HEK293 (cell line): ENCODE measurements around the gene ZSCAN9.

ENCODE experiments used
- CTCF ChIA-PET: fragments of 350-600 bp; formaldehyde crosslinking; extraction: SDS; loops from one replicate; lab custom pipeline; 2021; ENCODE audit warnings: antibody characterized with exemption; lab: Yijun Ruan, JAX
- POLR2A ChIA-PET: fragments of 300-600 bp; formaldehyde crosslinking; extraction: SDS; loops from one replicate; lab custom pipeline; 2020; ENCODE audit warnings: antibody characterized with exemption, inconsistent platforms; lab: Yijun Ruan, JAX
- H3K27ac ChIP-seq: fragments of 200-500 bp; sonication (Bioruptor generic); 2 replicates; pipeline ENCODE4 v1.5.1; 2014; ENCODE audit warnings: low read depth, low read length, control low read depth, inconsistent platforms; ENCODE audit errors: extremely low read depth
- H3K36me3 ChIP-seq, 2 experiments: fragments of 200-500 bp in 1 of 2; sonication (Bioruptor generic) in 1 of 2; 1 replicate in 1 of 2; 2 replicates in 1 of 2; pipeline ENCODE4 v1.5.1; 2014 to 2017; ENCODE audit warnings: inconsistent platforms in 2 of 2, low read length in 2 of 2; ENCODE audit not compliant: control insufficient read depth in 2 of 2, insufficient read depth in 1 of 2
- H3K4me1 ChIP-seq: fragments of 200-500 bp; sonication (Bioruptor generic); 2 replicates; pipeline ENCODE4 v1.5.1; 2014; ENCODE audit warnings: mild to moderate bottlenecking, low read length, inconsistent platforms; ENCODE audit not compliant: control insufficient read depth, insufficient read depth
- H3K4me3 ChIP-seq: 2 replicates; pipeline ENCODE4 v1.5.1; 2011; ENCODE audit warnings: low read depth, mild to moderate bottlenecking, control low read depth, low read length, moderate library complexity
- H3K9me3 ChIP-seq: fragments of 200-500 bp; sonication (Bioruptor generic); 2 replicates; pipeline ENCODE4 v1.5.1; 2014; ENCODE audit warnings: low read depth, low read length, inconsistent platforms; ENCODE audit not compliant: control insufficient read depth, insufficient read depth
- HOXA7 ChIP-seq: sonication (generic); formaldehyde crosslinking; IDR thresholded peaks from 2 replicates; pipeline ENCODE4 v1.8.1; 2022; ENCODE audit warnings: missing genetic modification reagents, borderline replicate concordance
- KLF1 ChIP-seq: fragments of 450-650 bp; formaldehyde crosslinking; IDR thresholded peaks from 2 replicates; pipeline ENCODE4 v1.5.1; 2016; ENCODE audit warnings: missing biosample characterization, missing genetic modification characterization
- KLF16 ChIP-seq: fragments of 450-650 bp; formaldehyde crosslinking; IDR thresholded peaks from 2 replicates; pipeline ENCODE4 v1.5.1; 2017; ENCODE audit warnings: missing biosample characterization, missing genetic modification characterization
- KLF9 ChIP-seq: fragments of 450-650 bp; formaldehyde crosslinking; IDR thresholded peaks from 2 replicates; pipeline ENCODE4 v1.5.1; 2016; ENCODE audit warnings: missing biosample characterization, missing genetic modification characterization, low read depth
- SALL2 ChIP-seq: fragments of 450-650 bp; formaldehyde crosslinking; IDR thresholded peaks from 2 replicates; pipeline ENCODE4 v1.5.0; 2017; ENCODE audit warnings: missing biosample characterization, mild to moderate bottlenecking, missing genetic modification characterization, borderline replicate concordance
- SCRT1 ChIP-seq: fragments of 450-650 bp; formaldehyde crosslinking; IDR thresholded peaks from 2 replicates; pipeline ENCODE4 v1.5.1; 2016; ENCODE audit warnings: missing biosample characterization, missing genetic modification characterization, borderline replicate concordance
- SETDB1 ChIP-seq: IDR thresholded peaks from one replicate; pipeline ENCODE4 v1.6.1; 2017; ENCODE audit warnings: mild to moderate bottlenecking, low read length, moderate library complexity, mixed read lengths; ENCODE audit not compliant: insufficient read length
- ZBTB1 ChIP-seq: fragments of 450-650 bp; formaldehyde crosslinking; IDR thresholded peaks from 2 replicates; pipeline ENCODE4 v1.5.1; 2016; ENCODE audit warnings: missing biosample characterization, missing genetic modification characterization
- ZBTB48 ChIP-seq: fragments of 450-650 bp; formaldehyde crosslinking; IDR thresholded peaks from 2 replicates; pipeline ENCODE4 v1.5.1; 2016; ENCODE audit warnings: missing biosample characterization, missing genetic modification characterization
- ZFP69B ChIP-seq: fragments of 450-650 bp; formaldehyde crosslinking; IDR thresholded peaks from 2 replicates; pipeline ENCODE4 v1.5.1; 2016; ENCODE audit warnings: missing biosample characterization, missing genetic modification characterization
- ZNF16 ChIP-seq: fragments of 450-650 bp; formaldehyde crosslinking; IDR thresholded peaks from 2 replicates; pipeline ENCODE4 v1.5.1; 2016; ENCODE audit warnings: low read depth, missing biosample characterization, missing genetic modification characterization
- ZNF169 ChIP-seq: fragments of 450-650 bp; formaldehyde crosslinking; IDR thresholded peaks from 2 replicates; pipeline ENCODE4 v1.5.1; 2016; ENCODE audit warnings: missing biosample characterization, missing genetic modification characterization
- ZNF184 ChIP-seq: fragments of 450-650 bp; IDR thresholded peaks from 2 replicates; pipeline ENCODE4 v1.5.1; 2018; ENCODE audit warnings: missing biosample characterization, mild to moderate bottlenecking, missing genetic modification characterization
- ZNF223 ChIP-seq: fragments of 450-650 bp; formaldehyde crosslinking; IDR thresholded peaks from 2 replicates; pipeline ENCODE4 v1.5.1; 2016; ENCODE audit warnings: missing biosample characterization, missing genetic modification characterization
- ZNF248 ChIP-seq: fragments of 450-650 bp; formaldehyde crosslinking; IDR thresholded peaks from 2 replicates; pipeline ENCODE4 v1.5.1; 2017; ENCODE audit warnings: missing biosample characterization, missing genetic modification characterization
- ZNF302 ChIP-seq: fragments of 450-650 bp; formaldehyde crosslinking; IDR thresholded peaks from 2 replicates; pipeline ENCODE4 v1.5.1; 2016; ENCODE audit warnings: missing biosample characterization, missing genetic modification characterization, low read depth
- ZNF433 ChIP-seq: fragments of 450-650 bp; formaldehyde crosslinking; IDR thresholded peaks from 2 replicates; pipeline ENCODE4 v1.5.1; 2016; ENCODE audit warnings: missing biosample characterization, missing genetic modification characterization, low read depth
- ZNF514 ChIP-seq: fragments of 450-650 bp; formaldehyde crosslinking; IDR thresholded peaks from 2 replicates; pipeline ENCODE4 v1.5.1; 2016; ENCODE audit warnings: missing biosample characterization, missing genetic modification characterization
- ZNF521 ChIP-seq: fragments of 450-650 bp; formaldehyde crosslinking; IDR thresholded peaks from 2 replicates; pipeline ENCODE4 v1.5.1; 2017; ENCODE audit warnings: missing biosample characterization, mild to moderate bottlenecking, missing genetic modification characterization
- ZNF544 ChIP-seq: fragments of 450-650 bp; formaldehyde crosslinking; IDR thresholded peaks from 2 replicates; pipeline ENCODE4 v1.5.0; 2017; ENCODE audit warnings: missing biosample characterization, missing genetic modification characterization
- ZNF626 ChIP-seq: fragments of 450-650 bp; sonication (Bioruptor Pico); formaldehyde crosslinking; IDR thresholded peaks from 2 replicates; pipeline ENCODE4 v1.5.1; 2018; ENCODE audit warnings: missing biosample characterization, missing genetic modification characterization, inconsistent platforms
- ZNF701 ChIP-seq: fragments of 450-650 bp; formaldehyde crosslinking; IDR thresholded peaks from 2 replicates; pipeline ENCODE4 v1.5.1; 2016; ENCODE audit warnings: missing biosample characterization, missing genetic modification characterization
- ZNF707 ChIP-seq: fragments of 450-650 bp; formaldehyde crosslinking; IDR thresholded peaks from 2 replicates; pipeline ENCODE4 v1.5.1; 2016; ENCODE audit warnings: missing biosample characterization, missing genetic modification characterization
- ZNF76 ChIP-seq: fragments of 450-650 bp; formaldehyde crosslinking; IDR thresholded peaks from 2 replicates; pipeline ENCODE4; 2016; ENCODE audit warnings: low read depth, missing biosample characterization, missing genetic modification characterization, borderline replicate concordance
- ZNF785 ChIP-seq: fragments of 450-650 bp; formaldehyde crosslinking; IDR thresholded peaks from 2 replicates; pipeline ENCODE4 v1.5.1; 2016; ENCODE audit warnings: missing biosample characterization, missing genetic modification characterization
- ZXDB ChIP-seq: fragments of 450-650 bp; formaldehyde crosslinking; IDR thresholded peaks from 2 replicates; pipeline ENCODE4 v1.5.1; 2016; ENCODE audit warnings: missing biosample characterization, missing genetic modification characterization
- TF ChIP-seq, protein P1 (sequence below): fragments of 450-650 bp; formaldehyde crosslinking; IDR thresholded peaks from 2 replicates; pipeline ENCODE4 v1.5.1; 2016; ENCODE audit warnings: missing biosample characterization, missing genetic modification characterization
- TF ChIP-seq, protein P2 (sequence below): fragments of 450-650 bp; formaldehyde crosslinking; IDR thresholded peaks from 2 replicates; pipeline ENCODE4 v1.5.1; 2016; ENCODE audit warnings: missing biosample characterization, missing genetic modification characterization
- TF ChIP-seq, protein P3 (sequence below): fragments of 450-650 bp; formaldehyde crosslinking; IDR thresholded peaks from 2 replicates; pipeline ENCODE4 v1.5.1; 2016; ENCODE audit warnings: missing biosample characterization, missing genetic modification characterization
- TF ChIP-seq, protein P4 (sequence below): fragments of 450-650 bp; formaldehyde crosslinking; IDR thresholded peaks from 2 replicates; pipeline ENCODE4 v1.5.1; 2016; ENCODE audit warnings: missing biosample characterization, missing genetic modification characterization
- TF ChIP-seq, protein P5 (sequence below): fragments of 450-650 bp; formaldehyde crosslinking; IDR thresholded peaks from 2 replicates; pipeline ENCODE4 v1.5.1; 2016; ENCODE audit warnings: missing biosample characterization, missing genetic modification characterization

Gene ZSCAN9

DNA sequence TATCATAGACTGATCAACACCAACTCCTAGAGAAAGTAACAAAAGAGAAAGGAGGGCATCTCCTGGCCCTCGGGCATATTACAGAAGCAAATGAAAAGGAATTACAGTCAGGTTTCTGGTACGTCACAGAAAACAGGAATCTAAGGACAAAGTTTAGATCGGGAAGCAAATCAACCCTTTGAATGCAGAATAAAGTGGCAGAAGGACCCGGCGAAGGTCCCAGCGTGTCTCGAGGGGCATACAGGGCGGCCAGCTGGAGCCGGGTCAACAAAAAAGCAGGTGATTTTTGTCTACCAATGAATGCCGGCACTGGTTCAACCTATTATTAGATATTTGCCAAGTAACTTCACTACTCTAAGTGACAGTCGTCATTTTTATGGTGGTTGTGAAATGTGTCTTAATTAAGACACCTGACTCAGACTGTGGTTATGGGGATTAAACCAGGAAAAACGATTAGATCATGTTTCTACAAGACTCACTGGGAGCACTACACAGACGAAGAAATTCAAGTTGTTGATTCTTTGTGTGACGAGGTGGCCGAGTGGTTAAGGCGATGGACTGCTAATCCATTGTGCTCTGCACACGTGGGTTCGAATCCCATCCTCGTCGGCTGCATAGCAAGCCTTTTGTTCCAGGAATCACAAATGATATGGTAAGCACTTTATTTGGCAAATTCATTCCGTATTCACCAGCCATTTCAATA, 12.4 kb upstream of the ZSCAN9 start:
- Histone ChIP-seq H3K36me3 (no peaks in the 10 kb centered on the region), H3K4me1 (no peaks in the 10 kb centered on the region; the same call in 1 of the 2 replicates), H3K9me3 (no peaks in the 10 kb centered on the region), H3K27ac (peak overlapping the region; percentile 64), H3K4me3 (peak overlapping the region; percentile 54)
- ChIA-PET POLR2A (interaction anchor here (1.0 to 1.1 kb wide), 2 partner anchors 71 to 143 kb away, joined by 3 to 5 read pairs; partner anchors contain the start of gene ZKSCAN8), CTCF (interaction anchor here (0.7 to 0.9 kb wide), 2 partner anchors 43 to 69 kb away, joined by 3 read pairs; no protein-coding TSS in a partner anchor)
- TF ChIP-seq ZNF521 (tag by site-specific recombination) = no peak
- TF ChIP-seq SALL2 = no peak
- TF ChIP-seq ZNF184 (tag by site-specific recombination) = peak; percentile 88; the same call in 1 of the 2 replicates
- peak; percentile 26; the same call in 1 of the 2 replicates for TF ChIP-seq SCRT1
- TF ChIP-seq, protein P1, sequence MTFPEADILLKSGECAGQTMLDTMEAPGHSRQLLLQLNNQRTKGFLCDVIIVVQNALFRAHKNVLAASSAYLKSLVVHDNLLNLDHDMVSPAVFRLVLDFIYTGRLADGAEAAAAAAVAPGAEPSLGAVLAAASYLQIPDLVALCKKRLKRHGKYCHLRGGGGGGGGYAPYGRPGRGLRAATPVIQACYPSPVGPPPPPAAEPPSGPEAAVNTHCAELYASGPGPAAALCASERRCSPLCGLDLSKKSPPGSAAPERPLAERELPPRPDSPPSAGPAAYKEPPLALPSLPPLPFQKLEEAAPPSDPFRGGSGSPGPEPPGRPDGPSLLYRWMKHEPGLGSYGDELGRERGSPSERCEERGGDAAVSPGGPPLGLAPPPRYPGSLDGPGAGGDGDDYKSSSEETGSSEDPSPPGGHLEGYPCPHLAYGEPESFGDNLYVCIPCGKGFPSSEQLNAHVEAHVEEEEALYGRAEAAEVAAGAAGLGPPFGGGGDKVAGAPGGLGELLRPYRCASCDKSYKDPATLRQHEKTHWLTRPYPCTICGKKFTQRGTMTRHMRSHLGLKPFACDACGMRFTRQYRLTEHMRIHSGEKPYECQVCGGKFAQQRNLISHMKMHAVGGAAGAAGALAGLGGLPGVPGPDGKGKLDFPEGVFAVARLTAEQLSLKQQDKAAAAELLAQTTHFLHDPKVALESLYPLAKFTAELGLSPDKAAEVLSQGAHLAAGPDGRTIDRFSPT (tag by site-specific recombination) = peak; percentile 68
- no peak for TF ChIP-seq ZNF707
- TF ChIP-seq ZNF544 (tag by site-specific recombination) = no peak
- TF ChIP-seq ZNF626 (tag by site-specific recombination) = peak; percentile 51; the same call in 1 of the 2 replicates
- TF ChIP-seq ZNF302 = no peak
- TF ChIP-seq, protein P2, sequence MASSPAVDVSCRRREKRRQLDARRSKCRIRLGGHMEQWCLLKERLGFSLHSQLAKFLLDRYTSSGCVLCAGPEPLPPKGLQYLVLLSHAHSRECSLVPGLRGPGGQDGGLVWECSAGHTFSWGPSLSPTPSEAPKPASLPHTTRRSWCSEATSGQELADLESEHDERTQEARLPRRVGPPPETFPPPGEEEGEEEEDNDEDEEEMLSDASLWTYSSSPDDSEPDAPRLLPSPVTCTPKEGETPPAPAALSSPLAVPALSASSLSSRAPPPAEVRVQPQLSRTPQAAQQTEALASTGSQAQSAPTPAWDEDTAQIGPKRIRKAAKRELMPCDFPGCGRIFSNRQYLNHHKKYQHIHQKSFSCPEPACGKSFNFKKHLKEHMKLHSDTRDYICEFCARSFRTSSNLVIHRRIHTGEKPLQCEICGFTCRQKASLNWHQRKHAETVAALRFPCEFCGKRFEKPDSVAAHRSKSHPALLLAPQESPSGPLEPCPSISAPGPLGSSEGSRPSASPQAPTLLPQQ (tag by site-specific recombination) = peak; percentile 88
- TF ChIP-seq KLF16 (tag by site-specific recombination) = no peak
- no peak for TF ChIP-seq ZNF223 (tag by site-specific recombination)
- TF ChIP-seq ZNF514 (tag by site-specific recombination) = no peak
- TF ChIP-seq ZBTB1 (tag by site-specific recombination) = no peak
- 0 out of 2 replicates have a peak, but pooled peaks have one; percentile 39 for TF ChIP-seq KLF9 (tag by site-specific recombination)
- no peak for TF ChIP-seq ZNF701
- TF ChIP-seq, protein P3, sequence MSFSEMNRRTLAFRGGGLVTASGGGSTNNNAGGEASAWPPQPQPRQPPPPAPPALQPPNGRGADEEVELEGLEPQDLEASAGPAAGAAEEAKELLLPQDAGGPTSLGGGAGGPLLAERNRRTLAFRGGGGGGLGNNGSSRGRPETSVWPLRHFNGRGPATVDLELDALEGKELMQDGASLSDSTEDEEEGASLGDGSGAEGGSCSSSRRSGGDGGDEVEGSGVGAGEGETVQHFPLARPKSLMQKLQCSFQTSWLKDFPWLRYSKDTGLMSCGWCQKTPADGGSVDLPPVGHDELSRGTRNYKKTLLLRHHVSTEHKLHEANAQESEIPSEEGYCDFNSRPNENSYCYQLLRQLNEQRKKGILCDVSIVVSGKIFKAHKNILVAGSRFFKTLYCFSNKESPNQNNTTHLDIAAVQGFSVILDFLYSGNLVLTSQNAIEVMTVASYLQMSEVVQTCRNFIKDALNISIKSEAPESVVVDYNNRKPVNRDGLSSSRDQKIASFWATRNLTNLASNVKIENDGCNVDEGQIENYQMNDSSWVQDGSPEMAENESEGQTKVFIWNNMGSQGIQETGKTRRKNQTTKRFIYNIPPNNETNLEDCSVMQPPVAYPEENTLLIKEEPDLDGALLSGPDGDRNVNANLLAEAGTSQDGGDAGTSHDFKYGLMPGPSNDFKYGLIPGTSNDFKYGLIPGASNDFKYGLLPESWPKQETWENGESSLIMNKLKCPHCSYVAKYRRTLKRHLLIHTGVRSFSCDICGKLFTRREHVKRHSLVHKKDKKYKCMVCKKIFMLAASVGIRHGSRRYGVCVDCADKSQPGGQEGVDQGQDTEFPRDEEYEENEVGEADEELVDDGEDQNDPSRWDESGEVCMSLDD (tag by site-specific recombination) = no peak
- TF ChIP-seq, protein P4, sequence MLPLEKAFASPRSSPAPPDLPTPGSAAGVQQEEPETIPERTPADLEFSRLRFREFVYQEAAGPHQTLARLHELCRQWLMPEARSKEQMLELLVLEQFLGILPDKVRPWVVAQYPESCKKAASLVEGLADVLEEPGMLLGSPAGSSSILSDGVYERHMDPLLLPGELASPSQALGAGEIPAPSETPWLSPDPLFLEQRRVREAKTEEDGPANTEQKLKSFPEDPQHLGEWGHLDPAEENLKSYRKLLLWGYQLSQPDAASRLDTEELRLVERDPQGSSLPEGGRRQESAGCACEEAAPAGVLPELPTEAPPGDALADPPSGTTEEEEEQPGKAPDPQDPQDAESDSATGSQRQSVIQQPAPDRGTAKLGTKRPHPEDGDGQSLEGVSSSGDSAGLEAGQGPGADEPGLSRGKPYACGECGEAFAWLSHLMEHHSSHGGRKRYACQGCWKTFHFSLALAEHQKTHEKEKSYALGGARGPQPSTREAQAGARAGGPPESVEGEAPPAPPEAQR = 0 out of 2 replicates have a peak, but pooled peaks have one; percentile 45
- 0 out of 2 replicates have a peak, but pooled peaks have one; percentile 47 for TF ChIP-seq ZNF785
- peak; percentile 66; the same call in 1 of the 2 replicates for TF ChIP-seq ZNF76 (tag by site-specific recombination)
- TF ChIP-seq HOXA7 (CRISPR knock-in tag) = no peak
- TF ChIP-seq ZNF169 (tag by site-specific recombination) = no peak
- no peak for TF ChIP-seq ZNF433 (tag by site-specific recombination)
- peak; percentile 87; the same call in 1 of the 2 replicates for TF ChIP-seq ZFP69B (tag by site-specific recombination)
- TF ChIP-seq ZNF248 = no peak
- no peak for TF ChIP-seq ZNF16
- TF ChIP-seq SETDB1 = peak; percentile 17
- TF ChIP-seq ZBTB48 = no peak
- TF ChIP-seq, protein P5, sequence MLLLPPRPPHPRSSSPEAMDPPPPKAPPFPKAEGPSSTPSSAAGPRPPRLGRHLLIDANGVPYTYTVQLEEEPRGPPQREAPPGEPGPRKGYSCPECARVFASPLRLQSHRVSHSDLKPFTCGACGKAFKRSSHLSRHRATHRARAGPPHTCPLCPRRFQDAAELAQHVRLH (tag by site-specific recombination) = peak; percentile 92; the same call in 1 of the 2 replicates
- TF ChIP-seq KLF1 (tag by site-specific recombination) = no peak
- TF ChIP-seq ZXDB (tag by site-specific recombination) = peak; percentile 75
